Brain microvascular endothelial cell (primary cell): ENCODE results near the gene PI4K2A.

Experiments used
- DNase-seq: peaks from one replicate; pipeline ENCODE4 v3.0.0-alpha.2; 2020
- H3K27ac ChIP-seq: fragments of 250-450 bp; sonication (Bioruptor Pico); 2 replicates; pipeline ENCODE4 v1.5.1; 2020; ENCODE audit warnings: mild to moderate bottlenecking, moderate library complexity
- H3K27me3 ChIP-seq: fragments of 250-450 bp; sonication (Bioruptor Pico); replicated peaks from 2 replicates; pipeline ENCODE4 v1.5.1; 2020; ENCODE audit warnings: mild to moderate bottlenecking
- H3K36me3 ChIP-seq: fragments of 250-450 bp; sonication (Bioruptor Pico); replicated peaks from 2 replicates; pipeline ENCODE4 v1.5.1; 2020; ENCODE audit warnings: mild to moderate bottlenecking
- H3K4me3 ChIP-seq: 2 replicates; pipeline ENCODE4 v1.5.1; 2011; ENCODE audit warnings: low read depth, mild to moderate bottlenecking, control low read depth, low read length, moderate library complexity
- CTCF ChIP-seq: IDR thresholded peaks from 2 replicates; pipeline ENCODE4 v1.5.1; 2011; ENCODE audit warnings: low read depth, mild to moderate bottlenecking, moderate library complexity, low read length, control low read depth, inconsistent platforms; ENCODE audit errors: missing control alignments
- in situ Hi-C: cut with HindIII; loops from 2 replicates; pipeline ENCODE4 v1.10.0; 2017; ENCODE audit warnings: low sequenced_read_pairs, low pct_ligation_motif_present

PI4K2A gene

DNA sequence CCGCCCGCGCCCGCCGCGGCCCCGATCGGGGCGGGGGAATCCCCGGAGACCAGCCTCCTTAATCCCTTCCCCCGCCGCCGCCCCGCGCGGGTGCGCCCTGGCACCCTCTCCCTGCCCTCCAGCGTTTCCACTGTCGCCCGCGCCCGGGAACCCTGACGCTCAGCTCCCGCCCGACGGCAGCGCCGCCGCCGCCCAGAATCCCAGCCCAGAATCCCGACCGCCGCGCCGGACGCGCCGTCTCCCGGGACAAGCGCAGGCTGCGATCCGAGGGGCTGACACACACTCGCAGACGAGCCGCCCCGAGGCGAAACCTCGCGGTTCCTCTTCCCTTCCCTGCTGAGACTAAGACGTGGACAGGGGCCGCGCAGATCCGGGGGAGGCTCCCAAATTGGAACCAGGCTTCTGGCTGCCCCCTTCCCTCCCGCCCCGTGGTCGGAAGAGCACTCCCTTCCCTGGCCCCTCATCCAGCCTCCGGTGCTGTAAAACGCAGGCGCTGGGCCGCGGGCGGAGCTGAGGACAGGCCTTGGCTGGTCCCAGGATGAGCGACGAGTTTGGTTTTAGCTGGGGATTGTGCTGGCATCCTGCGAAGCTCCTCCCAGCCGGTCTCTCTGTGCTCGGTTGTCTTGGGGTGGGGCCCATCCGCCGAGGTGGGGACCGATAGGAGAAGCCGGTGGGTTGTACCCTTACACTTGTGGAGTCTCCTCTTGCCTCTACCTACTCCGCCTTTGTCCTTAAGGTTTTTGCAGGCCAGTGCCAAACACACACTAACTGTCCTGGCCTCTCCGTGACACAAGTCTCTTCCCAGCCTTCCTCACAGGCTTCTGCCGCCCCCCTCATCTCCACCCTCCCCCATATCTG lies 74.2 kb downstream of the PI4K2A start:
- H3K36me3 ChIP-seq: peaks cover 24% of the 10 kb centered on the region
- no peak for TF ChIP-seq CTCF
- H3K4me3 ChIP-seq: peak overlapping the region; percentile 88
- peak; percentile 67 for DNase-seq
- H3K27ac ChIP-seq: peak overlapping the region; percentile 89
- in situ Hi-C loops: no loop called here
- H3K27me3 ChIP-seq: no peaks in the 10 kb centered on the region

GRCh38 chr10:97715259-97715874 lies 74.9 kb downstream of the PI4K2A start:
- H3K27ac ChIP-seq: peak overlapping the region; percentile 89
- H3K36me3 ChIP-seq: peaks cover 26% of the 10 kb centered on the region
- H3K27me3 ChIP-seq: no peaks in the 10 kb centered on the region
- in situ Hi-C loops: no loop called here
- TF ChIP-seq CTCF: no peak
- DNase-seq: no peak
- H3K4me3 ChIP-seq: peak overlapping the region; percentile 88

DNA sequence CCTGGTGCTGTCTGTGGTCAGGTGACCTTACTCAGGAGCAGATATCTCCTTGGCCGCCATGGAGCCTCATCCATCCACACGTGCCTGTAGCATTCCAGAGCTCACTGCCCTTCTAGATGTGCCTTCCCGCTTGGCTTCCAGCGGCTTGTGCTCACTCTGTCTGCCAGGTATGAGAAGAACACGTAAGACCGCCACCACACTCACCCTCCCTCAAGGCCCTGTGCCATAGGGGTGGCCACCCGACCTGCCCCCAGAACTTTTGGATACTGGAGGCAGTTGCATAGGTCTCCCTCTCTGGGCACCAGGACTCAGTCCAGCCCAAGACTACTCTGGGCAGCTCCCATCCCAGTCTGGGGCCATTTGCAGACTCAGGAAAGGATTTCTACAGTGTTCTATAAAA lies 77.2 kb downstream of the PI4K2A start:
- Histone ChIP-seq H3K36me3 (peaks cover 26% of the 10 kb centered on the region), H3K27me3 (no peaks in the 10 kb centered on the region), H3K4me3 (no peak overlapping the region), H3K27ac (no peak overlapping the region)
- in situ Hi-C loops: no loop called here
- no peak for TF ChIP-seq CTCF
- DNase-seq: no peak

DNA sequence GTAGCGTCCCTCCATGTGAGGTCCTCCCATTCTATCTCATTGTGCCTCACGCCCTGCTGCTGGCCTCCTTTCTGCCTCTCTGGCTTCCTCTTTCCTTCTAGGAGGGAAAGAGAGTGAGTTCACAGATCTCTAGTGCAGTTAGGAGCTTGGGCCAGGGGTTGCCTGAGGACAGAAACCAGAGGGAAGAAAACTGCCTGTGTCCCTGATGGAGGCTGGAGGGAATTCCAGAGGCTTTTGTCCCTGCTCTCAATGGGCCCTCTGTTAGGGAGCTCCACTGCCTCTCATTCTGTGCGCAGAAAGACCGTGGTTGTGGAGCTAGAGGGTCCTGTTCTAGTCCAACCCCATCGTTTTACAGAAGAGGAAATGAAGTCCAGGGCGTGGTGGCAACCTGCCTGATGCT lies 77.7 kb downstream of the PI4K2A start:
- Histone ChIP-seq H3K27ac (no peak overlapping the region), H3K27me3 (no peaks in the 10 kb centered on the region), H3K4me3 (no peak overlapping the region), H3K36me3 (peaks cover 26% of the 10 kb centered on the region)
- TF ChIP-seq CTCF: no peak
- in situ Hi-C loops: no loop called here
- DNase-seq: no peak

DNA sequence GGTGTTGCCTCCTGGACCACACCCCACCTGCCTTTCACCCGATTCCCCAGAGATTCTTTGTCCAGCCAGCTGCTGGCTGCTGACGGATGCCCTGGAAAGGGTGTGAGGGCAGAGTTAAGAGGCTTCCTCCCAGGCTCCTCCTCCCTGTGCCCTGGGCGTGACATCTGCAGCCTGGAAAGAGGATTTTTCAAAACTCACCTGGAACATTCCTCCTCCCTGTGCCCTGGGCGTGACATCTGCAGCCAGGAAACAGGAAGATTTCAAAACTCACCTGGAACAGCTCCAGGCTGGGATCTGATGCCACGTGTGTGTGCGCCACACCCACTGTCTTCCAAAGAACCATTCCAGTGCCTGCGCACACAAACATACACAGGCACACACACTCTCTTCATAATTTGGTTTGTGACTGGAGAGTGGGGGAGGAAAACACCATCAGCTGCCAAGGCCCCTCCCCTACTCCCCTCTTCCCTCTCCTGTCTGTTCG lies 78.2 kb downstream of the PI4K2A start:
- no peaks in the 10 kb centered on the region for H3K27me3 ChIP-seq
- no peak overlapping the region for H3K4me3 ChIP-seq
- H3K36me3 ChIP-seq: peaks cover 26% of the 10 kb centered on the region
- TF ChIP-seq CTCF: no peak
- H3K27ac ChIP-seq: no peak overlapping the region
- in situ Hi-C loops: no loop called here
- no peak for DNase-seq
